ENCODE data around the gene C10orf67. TPM values are rescaled to one million over a fixed set of nuclear protein-coding genes. Genes with fewer than 3 reads are reported as not detected.

The C10orf67 gene
- total RNA-seq, 1 donor from 2014 or later, result not detected

- Histone ChIP-seq H3K36me3 (no peaks in the 10 kb centered on the region), H3K4me1 (no peaks in the 10 kb centered on the region), H3K9me3 (no peaks in the 10 kb centered on the region), H3K27me3 (no peaks in the 10 kb centered on the region), H3K27ac (no peak overlapping the region), H3K4me3 (no peak overlapping the region)
- intact Hi-C loops (cut with DNase I), result no loop called here
- no peak for DNase-seq (ENCODE audit: extremely low spot score in 2 of 2)
- TF ChIP-seq POLR2AphosphoS5 (IDR thresholded peaks at IDR 0.05; ENCODE audit: insufficient read depth in 1 of 2, low read depth in 1 of 2), result no peak
- TF ChIP-seq POLR2A (IDR thresholded peaks at IDR 0.05), result no peak
- no peak for TF ChIP-seq CTCF (IDR thresholded peaks at IDR 0.05)
These were observed 7.0 kb downstream of the C10orf67 start for GRCh38 chr10:23337616-23338015.

- Histone ChIP-seq H3K4me1 (no peaks in the 10 kb centered on the region), H3K4me3 (no peak overlapping the region), H3K36me3 (no peaks in the 10 kb centered on the region), H3K9me3 (no peaks in the 10 kb centered on the region), H3K27me3 (no peaks in the 10 kb centered on the region), H3K27ac (no peak overlapping the region)
- TF ChIP-seq POLR2A (IDR thresholded peaks at IDR 0.05), result no peak
- TF ChIP-seq CTCF (IDR thresholded peaks at IDR 0.05), result no peak
- no peak for TF ChIP-seq POLR2AphosphoS5 (IDR thresholded peaks at IDR 0.05; ENCODE audit: insufficient read depth in 1 of 2, low read depth in 1 of 2)
- intact Hi-C loops (cut with DNase I), result no loop called here
- no peak for DNase-seq (ENCODE audit: extremely low spot score in 2 of 2)
These were observed 12.9 kb downstream of the C10orf67 start for GRCh38 chr10:23331567-23332301.

- H3K36me3 ChIP-seq, result no peaks in the 10 kb centered on the region
- no peak for DNase-seq (ENCODE audit: extremely low spot score in 2 of 2)
- H3K4me3 ChIP-seq, result no peak overlapping the region
- intact Hi-C loops (cut with DNase I), result no loop called here
- TF ChIP-seq POLR2AphosphoS5 (IDR thresholded peaks at IDR 0.05; ENCODE audit: insufficient read depth in 1 of 2, low read depth in 1 of 2), result no peak
- no peak for TF ChIP-seq POLR2A (IDR thresholded peaks at IDR 0.05)
- TF ChIP-seq CTCF (IDR thresholded peaks at IDR 0.05), result no peak
- no peaks in the 10 kb centered on the region for H3K27me3 ChIP-seq
- no peaks in the 10 kb centered on the region for H3K4me1 ChIP-seq
- H3K9me3 ChIP-seq, result no peaks in the 10 kb centered on the region
- H3K27ac ChIP-seq, result no peak overlapping the region
These were observed 13.6 kb downstream of the C10orf67 start for GRCh38 chr10:23330948-23331347.

- no peaks in the 10 kb centered on the region for H3K9me3 ChIP-seq
- H3K36me3 ChIP-seq, result no peaks in the 10 kb centered on the region
- no peak overlapping the region for H3K4me3 ChIP-seq
- no peak overlapping the region for H3K27ac ChIP-seq
- H3K4me1 ChIP-seq, result no peaks in the 10 kb centered on the region
- TF ChIP-seq CTCF (IDR thresholded peaks at IDR 0.05) (no peak), POLR2A (IDR thresholded peaks at IDR 0.05) (no peak), POLR2AphosphoS5 (IDR thresholded peaks at IDR 0.05; ENCODE audit: insufficient read depth in 1 of 2, low read depth in 1 of 2) (no peak)
- no peak for DNase-seq (ENCODE audit: extremely low spot score in 2 of 2)
- intact Hi-C loops (cut with DNase I), result no loop called here
- H3K27me3 ChIP-seq, result no peaks in the 10 kb centered on the region
These were observed 17.9 kb downstream of the C10orf67 start for GRCh38 chr10:23326544-23327307.

- intact Hi-C loops (cut with DNase I), result no loop called here
- no peaks in the 10 kb centered on the region for H3K9me3 ChIP-seq
These were observed 19.5 kb downstream of the C10orf67 start for GRCh38 chr10:23325132-23325531.

More at GRCh38 chr10:23325132-23325531, 19.5 kb downstream of the C10orf67 start:
- Histone ChIP-seq H3K36me3 (no peaks in the 10 kb centered on the region), H3K27me3 (no peaks in the 10 kb centered on the region), H3K4me1 (no peaks in the 10 kb centered on the region), H3K27ac (no peak overlapping the region), H3K4me3 (no peak overlapping the region)
- no peak for TF ChIP-seq POLR2A (IDR thresholded peaks at IDR 0.05)
- DNase-seq (ENCODE audit: extremely low spot score in 2 of 2), result no peak
